Esophagus squamous epithelium (tissue), 5 donors: ENCODE data around the gene TAB2. TPM values are rescaled to one million over a fixed set of nuclear protein-coding genes. Genes with fewer than 3 reads are reported as not detected.

Experiments used
- DNase-seq: peaks from one replicate; lab custom pipeline; 2025; lab: John Stamatoyannopoulos, UW
- H3K27ac ChIP-seq, 4 donors: fragments of 200-600 bp; sonication (generic); one replicate each; pipeline ENCODE4 v1.5.1; 2016 to 2019; ENCODE audit warnings: mild to moderate bottlenecking in 1 of 4
- H3K27me3 ChIP-seq, 4 donors: fragments of 200-600 bp; sonication (generic); 1 replicate in 3 of 4; 2 replicates in 1 of 4; pipeline versions ENCODE4 v1.5.1 to v1.6.0; 2017 to 2021; ENCODE audit warnings: antibody characterized with exemption in 1 of 4
- H3K36me3 ChIP-seq, 3 donors: fragments of 200-600 bp; sonication (generic); one replicate each; pipeline ENCODE4 v1.5.1; 2016 to 2019
- H3K4me1 ChIP-seq, 3 donors: fragments of 200-600 bp; sonication (generic); one replicate each; pipeline ENCODE4 v1.5.1; 2017 to 2019
- H3K4me3 ChIP-seq, 4 donors: fragments of 200-600 bp; sonication (generic); 1 replicate in 3 of 4; 2 replicates in 1 of 4; pipeline ENCODE4 v1.5.1; 2016 to 2019; ENCODE audit warnings: mild to moderate bottlenecking in 2 of 4, moderate library complexity in 1 of 4
- H3K9me3 ChIP-seq, 3 donors: fragments of 200-600 bp; sonication (generic); one replicate each; pipeline ENCODE4 v1.5.1; 2016 to 2019
- CTCF ChIP-seq, 6 experiments: fragments of 450-650 bp in 4 of 6; fragments of 200-600 bp in 2 of 6; sonication (generic) in 2 of 6; IDR thresholded peaks; one replicate each; pipeline ENCODE4 v1.5.1; 2016 to 2019; ENCODE audit warnings: antibody characterized with exemption in 6 of 6, mild to moderate bottlenecking in 4 of 6, moderate library complexity in 4 of 6
- POLR2A ChIP-seq, 4 donors: fragments of 450-650 bp; IDR thresholded peaks; one replicate each; pipeline ENCODE4 v1.6.1; 2017; ENCODE audit warnings: antibody characterized with exemption in 4 of 4, mild to moderate bottlenecking in 4 of 4, moderate library complexity in 3 of 4
- WGBS, 2 donors: methylation state at CpG; one replicate each; pipeline ENCODE4 v1.1.5; 2018; 5-methylcytosine and 5-hydroxymethylcytosine counted together
- intact Hi-C: fragments of 100-400 bp; cut with DNase I; formaldehyde crosslinking; loops from one replicate; pipeline ENCODE4 v1.15.0; 2022
- total RNA-seq, 4 donors: library from RNA; depleted of rRNA; stranded (reverse); fragments of >200 nt; gene quantifications; one replicate each; pipeline ENCODE4 v1.1.0, GENCODE V29; 2016
- donor health status: DM: yes; HTN: yes; CAD: no.

The TAB2 gene
- total RNA-seq, 4 donors from 2014 or later = 27.6 to 47.1 (median 31.0) TPM

DNA sequence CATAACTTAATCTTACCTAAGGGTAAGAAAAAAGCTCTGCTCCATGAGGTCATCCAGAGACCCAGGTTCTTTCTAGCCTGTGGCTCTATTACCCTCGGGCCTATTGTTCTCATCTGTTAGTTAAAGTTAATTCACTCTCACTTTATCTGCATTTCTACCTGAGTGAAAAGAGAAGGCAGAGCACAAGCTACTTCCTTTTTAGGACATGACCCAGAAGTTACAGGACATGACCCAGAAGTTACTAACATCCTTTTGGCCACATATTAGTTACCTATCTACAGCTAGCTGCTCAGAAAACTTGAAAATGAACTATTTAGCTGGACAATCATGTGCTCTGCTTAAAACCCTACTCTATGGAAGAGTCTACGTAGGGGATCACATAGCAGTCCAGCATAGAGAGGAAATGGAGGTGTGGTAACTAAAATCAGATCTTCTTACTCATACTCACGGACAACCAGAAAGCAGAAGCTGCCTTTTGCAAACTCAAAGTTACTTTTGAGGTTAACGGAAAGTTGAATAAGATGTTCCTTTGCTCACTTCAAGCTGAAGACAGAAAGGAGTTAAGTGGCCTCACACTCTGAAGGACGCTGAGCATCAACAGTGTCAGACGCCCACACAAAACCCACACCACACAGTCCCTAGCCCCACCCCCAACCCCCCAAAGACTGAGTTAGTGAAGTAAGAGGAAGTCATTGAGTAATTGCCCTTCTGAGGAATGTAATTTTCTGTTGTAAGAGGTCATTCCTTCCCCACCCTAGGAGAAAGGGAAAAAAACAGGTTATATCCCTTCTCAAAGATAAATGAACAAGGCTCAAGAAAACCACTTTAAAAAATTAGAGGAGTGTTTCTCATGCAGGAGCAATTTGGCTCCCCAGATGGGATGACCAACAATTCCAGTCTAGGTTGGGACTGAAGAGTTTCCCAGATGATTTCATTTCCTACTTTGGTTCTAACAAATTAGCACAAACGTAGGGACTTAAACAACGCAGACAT, 45.9 kb upstream of the TAB2 start:
- peak; percentile 21 for DNase-seq
- Histone ChIP-seq H3K4me1 (no peaks in the 10 kb centered on the region), H3K27ac (peak overlapping the region in 1 of 4 donors; percentile 30), H3K36me3 (no peaks in the 10 kb centered on the region), H3K9me3 (no peaks in the 10 kb centered on the region), H3K4me3 (no peak overlapping the region), H3K27me3 (peaks cover 0 to 45% (median 0%) of the 10 kb centered on the region in 4 donors)
- TF ChIP-seq CTCF (IDR thresholded peaks at IDR 0.05) (no peak), POLR2A (IDR thresholded peaks at IDR 0.05) (no peak)
- intact Hi-C loops = no loop called here
- WGBS, 2 donors = 76% methylated on average over 8 of the region's 8 CpGs

DNA sequence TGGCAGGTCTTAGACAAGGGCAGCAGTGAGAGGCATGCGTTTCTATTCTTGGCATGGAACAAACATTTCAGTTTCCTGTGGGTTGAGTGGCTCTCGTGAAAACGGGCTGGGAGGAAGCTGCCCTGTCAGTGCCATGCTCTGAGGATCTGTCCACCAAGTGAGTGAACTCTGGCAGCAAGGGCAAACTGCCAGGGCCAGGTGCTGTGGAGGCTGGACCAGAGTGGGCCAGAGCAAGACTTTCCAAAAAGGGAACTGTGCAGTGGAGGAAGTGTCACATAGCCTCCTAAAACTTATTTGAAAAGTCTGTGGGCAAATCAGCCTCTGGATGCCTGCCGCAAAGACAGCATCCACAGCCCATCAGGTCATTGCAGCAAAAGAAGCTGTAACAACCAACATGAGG, 44.2 kb upstream of the TAB2 start:
- no peaks in the 10 kb centered on the region for H3K36me3 ChIP-seq
- no peaks in the 10 kb centered on the region for H3K9me3 ChIP-seq
- 53 to 66% methylated on average over 3 to 4 of the region's 4 CpGs for whole genome bisulfite sequencing, 2 donors
- no peaks in the 10 kb centered on the region for H3K4me1 ChIP-seq
- TF ChIP-seq POLR2A (IDR thresholded peaks at IDR 0.05) (no peak), CTCF (IDR thresholded peaks at IDR 0.05) (no peak)
- H3K4me3 ChIP-seq = no peak overlapping the region
- no peak for DNase-seq
- peaks cover 0 to 34% (median 0%) of the 10 kb centered on the region in 4 donors for H3K27me3 ChIP-seq
- intact Hi-C loops = no loop called here
- no peak overlapping the region for H3K27ac ChIP-seq

DNA sequence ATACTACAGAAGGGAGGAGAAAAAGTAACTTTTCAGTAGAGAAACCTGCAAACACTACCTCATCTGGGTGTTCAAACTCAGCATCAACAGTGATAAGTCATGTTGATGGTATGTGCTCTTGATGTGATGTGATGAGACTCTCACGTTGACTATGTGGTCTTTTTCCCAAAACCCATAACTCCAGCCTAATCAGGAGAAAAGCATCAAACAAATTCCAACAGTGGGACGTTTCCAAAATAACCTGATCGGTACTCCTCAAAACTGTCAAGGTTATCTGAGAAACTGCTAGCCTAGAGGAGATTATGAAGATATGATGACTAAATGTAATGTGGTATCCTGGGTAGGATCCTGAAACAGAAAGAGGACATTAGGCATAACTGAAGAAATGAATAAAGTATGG, 41.9 kb upstream of the TAB2 start:
- WGBS, 2 donors = 75 to 84% methylated on average over 3 of the region's 3 CpGs

GRCh38 chr6:149277621-149278020, 39.9 kb upstream of the TAB2 start:
- H3K27ac ChIP-seq = no peak overlapping the region
- H3K4me1 ChIP-seq = no peaks in the 10 kb centered on the region
- H3K9me3 ChIP-seq = no peaks in the 10 kb centered on the region
- intact Hi-C loops = no loop called here
- no peak overlapping the region for H3K4me3 ChIP-seq
- no peaks in the 10 kb centered on the region for H3K36me3 ChIP-seq
- DNase-seq = no peak
- TF ChIP-seq CTCF (IDR thresholded peaks at IDR 0.05) (no peak), POLR2A (IDR thresholded peaks at IDR 0.05) (no peak)
- H3K27me3 ChIP-seq = peaks cover 0 to 11% (median 0%) of the 10 kb centered on the region in 4 donors

More for the DNA sequence above, 41.9 kb upstream of the TAB2 start:
- no peaks in the 10 kb centered on the region for H3K4me1 ChIP-seq
- intact Hi-C loops = no loop called here
- TF ChIP-seq POLR2A (IDR thresholded peaks at IDR 0.05) = no peak
- H3K4me3 ChIP-seq = no peak overlapping the region
- no peaks in the 10 kb centered on the region for H3K36me3 ChIP-seq
- H3K27me3 ChIP-seq = peaks cover 0 to 22% (median 0%) of the 10 kb centered on the region in 4 donors
- H3K27ac ChIP-seq = no peak overlapping the region
- no peak for DNase-seq
- H3K9me3 ChIP-seq = no peaks in the 10 kb centered on the region

- no peaks in the 10 kb centered on the region for H3K4me1 ChIP-seq
- TF ChIP-seq CTCF (IDR thresholded peaks at IDR 0.05) (no peak), POLR2A (IDR thresholded peaks at IDR 0.05) (no peak)
- DNase-seq = no peak
- no peak overlapping the region for H3K4me3 ChIP-seq
- H3K36me3 ChIP-seq = no peaks in the 10 kb centered on the region
- H3K27me3 ChIP-seq = peaks cover 0 to 5% (median 0%) of the 10 kb centered on the region in 4 donors
- H3K27ac ChIP-seq = no peak overlapping the region
- no peaks in the 10 kb centered on the region for H3K9me3 ChIP-seq
- intact Hi-C loops = no loop called here
- 70 to 100% methylated on average over 1 of the region's 1 CpG for WGBS, 2 donors
Measured at GRCh38 chr6:149278997-149279396, 38.5 kb upstream of the TAB2 start.
